Measurements from ENCODE around the gene TBC1D4. TPM values are rescaled to one million over a fixed set of nuclear protein-coding genes. Genes with fewer than 3 reads are reported as not detected.

TBC1D4 gene
- total RNA-seq, 1 experiment from 2014 or later: 5.5 TPM

GRCh38 chr13:75378301-75378700 is 103.7 kb downstream of the TBC1D4 start:
- TF ChIP-seq SIN3A (IDR thresholded peaks at IDR 0.05; ENCODE audit: borderline replicate concordance, insufficient read depth, low read depth, low read length): no peak
- CTCF ChIA-PET: no interaction called here
- POLR2A ChIA-PET: no interaction called here
- no TSS peak for BruUV-seq (replicated peaks)
- H3K27me3 ChIP-seq (ENCODE audit: control insufficient read depth, insufficient read depth, low read length): no peaks in the 10 kb centered on the region
- H3K4me1 ChIP-seq (ENCODE audit: control insufficient read depth, insufficient read depth, low read length): no peaks in the 10 kb centered on the region
- no peak for ATAC-seq
- no peak overlapping the region for H3K4me3 ChIP-seq (ENCODE audit: low read depth in 2 of 2, low read length in 2 of 2)
- intact Hi-C loops (cut with micrococcal nuclease; ENCODE audit: unreplicated experiment): no loop called here
- in situ Hi-C loops (cut with HindIII; ENCODE audit: low pct_unique_long_range_greater_than_20kb, low sequenced_read_pairs): no loop called here
- H3K9me3 ChIP-seq (ENCODE audit: control insufficient read depth, insufficient read depth, low read depth, low read length): no peaks in the 10 kb centered on the region
- H3K36me3 ChIP-seq (ENCODE audit: control insufficient read depth, insufficient read depth, low read length): no peaks in the 10 kb centered on the region
- no peak overlapping the region for H3K27ac ChIP-seq (ENCODE audit: low read length)
- DNase-seq (ENCODE audit: low read depth, low spot score): no peak

- no peak for TF ChIP-seq TCF7L2 (IDR thresholded peaks at IDR 0.05; ENCODE audit: low read depth, low read length)
- TF ChIP-seq POLR2AphosphoS5 (IDR thresholded peaks at IDR 0.05; ENCODE audit: low read depth, low read length): no peak
- TF ChIP-seq SIN3A (IDR thresholded peaks at IDR 0.05; ENCODE audit: borderline replicate concordance, insufficient read depth, low read depth, low read length): no peak
- TF ChIP-seq CTCF (IDR thresholded peaks at IDR 0.05): no peak
- TF ChIP-seq REST (IDR thresholded peaks at IDR 0.05; ENCODE audit: insufficient read depth in 1 of 2, low read depth in 2 of 2, low read length in 1 of 2): no peak
- ATAC-seq (no peak), DNase-seq (ENCODE audit: low read depth, low spot score) (no peak)
- H3K36me3 ChIP-seq (ENCODE audit: control insufficient read depth, insufficient read depth, low read length): no peaks in the 10 kb centered on the region
- no peak overlapping the region for H3K27ac ChIP-seq (ENCODE audit: low read length)
- BruUV-seq (replicated peaks): no TSS peak
- intact Hi-C loops (cut with micrococcal nuclease; ENCODE audit: unreplicated experiment): no loop called here
- H3K4me1 ChIP-seq (ENCODE audit: control insufficient read depth, insufficient read depth, low read length): no peaks in the 10 kb centered on the region
- H3K27me3 ChIP-seq (ENCODE audit: control insufficient read depth, insufficient read depth, low read length): no peaks in the 10 kb centered on the region
- in situ Hi-C loops (cut with HindIII; ENCODE audit: low pct_unique_long_range_greater_than_20kb, low sequenced_read_pairs): no loop called here
- H3K4me3 ChIP-seq (ENCODE audit: low read depth in 2 of 2, low read length in 2 of 2): no peak overlapping the region
- POLR2A ChIA-PET: no interaction called here
- no peaks in the 10 kb centered on the region for H3K9me3 ChIP-seq (ENCODE audit: control insufficient read depth, insufficient read depth, low read depth, low read length)
- CTCF ChIA-PET: interaction anchor here (1.1 kb wide), 1 partner anchor 105 kb away, joined by 3 read pairs; the partner anchor contains the start of gene TBC1D4
Measured at GRCh38 chr13:75376792-75377402, 105.1 kb downstream of the TBC1D4 start.

- H3K4me1 ChIP-seq (ENCODE audit: control insufficient read depth, insufficient read depth, low read length): no peaks in the 10 kb centered on the region
Measured at GRCh38 chr13:75375329-75375728, 106.6 kb downstream of the TBC1D4 start.

More at GRCh38 chr13:75375329-75375728, 106.6 kb downstream of the TBC1D4 start:
- Histone ChIP-seq H3K4me3 (ENCODE audit: low read depth in 2 of 2, low read length in 2 of 2) (no peak overlapping the region), H3K27ac (ENCODE audit: low read length) (no peak overlapping the region), H3K27me3 (ENCODE audit: control insufficient read depth, insufficient read depth, low read length) (no peaks in the 10 kb centered on the region), H3K9me3 (ENCODE audit: control insufficient read depth, insufficient read depth, low read depth, low read length) (no peaks in the 10 kb centered on the region), H3K36me3 (ENCODE audit: control insufficient read depth, insufficient read depth, low read length) (no peaks in the 10 kb centered on the region)
- BruUV-seq (replicated peaks): no TSS peak
- in situ Hi-C loops (cut with HindIII; ENCODE audit: low pct_unique_long_range_greater_than_20kb, low sequenced_read_pairs): no loop called here
- DNase-seq (ENCODE audit: low read depth, low spot score) (no peak), ATAC-seq (no peak)
- ChIA-PET CTCF (no interaction called here), POLR2A (no interaction called here)
- TF ChIP-seq TCF7L2 (IDR thresholded peaks at IDR 0.05; ENCODE audit: low read depth, low read length): no peak
- no peak for TF ChIP-seq REST (IDR thresholded peaks at IDR 0.05; ENCODE audit: insufficient read depth in 1 of 2, low read depth in 2 of 2, low read length in 1 of 2)
- TF ChIP-seq CTCF (IDR thresholded peaks at IDR 0.05): no peak
- no peak for TF ChIP-seq POLR2AphosphoS5 (IDR thresholded peaks at IDR 0.05; ENCODE audit: low read depth, low read length)
- TF ChIP-seq SIN3A (IDR thresholded peaks at IDR 0.05; ENCODE audit: borderline replicate concordance, insufficient read depth, low read depth, low read length): no peak
- intact Hi-C loops (cut with micrococcal nuclease; ENCODE audit: unreplicated experiment): no loop called here

Measured in Panc1 (cell line).